ENCODE data around the gene NPR2. TPM values are rescaled to one million over a fixed set of nuclear protein-coding genes. Genes with fewer than 3 reads are reported as not detected.

NPR2 gene
- total RNA-seq, 6 experiments from 2014 or later, result 2.8 to 34.5 (median 13.1) TPM

DNA sequence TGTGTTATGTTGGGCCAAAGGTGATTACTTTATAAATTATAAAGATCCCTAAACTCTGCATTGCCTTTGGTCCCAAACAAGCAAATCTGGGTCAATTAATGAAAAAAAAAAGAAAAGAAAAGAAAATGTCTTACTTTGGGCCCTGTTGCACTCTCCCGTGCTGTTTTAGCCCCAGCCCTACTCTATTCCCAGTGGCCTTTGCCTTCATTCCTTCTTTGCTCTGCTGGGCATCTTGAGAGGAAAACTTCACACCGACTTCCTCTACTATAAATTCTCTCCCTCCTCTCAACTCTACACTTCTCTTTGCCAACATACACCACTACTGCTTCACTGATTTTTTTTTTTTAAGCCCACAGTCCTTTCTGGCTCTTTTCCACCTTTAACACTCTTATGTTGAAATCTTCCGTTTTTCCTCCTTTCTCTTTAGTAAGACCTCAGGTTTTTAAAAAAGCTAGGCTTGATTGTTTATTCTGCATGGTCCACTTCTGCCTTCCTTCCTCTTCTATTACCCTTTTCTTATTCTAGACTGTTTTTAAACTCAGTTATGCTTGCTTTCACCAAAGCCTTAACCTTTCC, 32.8 kb upstream of the NPR2 start:
- Histone ChIP-seq H3K27me3 (no peaks in the 10 kb centered on the region), H3K4me3 (no peak overlapping the region), H3K9me3 (no peaks in the 10 kb centered on the region), H3K4me1 (peaks cover 0 to 18% (median 6%) of the 10 kb centered on the region in 4 donors), H3K36me3 (peaks cover 0 to 3% (median 0%) of the 10 kb centered on the region in 4 donors), H3K27ac (no peak overlapping the region)
- TF ChIP-seq, protein P1, sequence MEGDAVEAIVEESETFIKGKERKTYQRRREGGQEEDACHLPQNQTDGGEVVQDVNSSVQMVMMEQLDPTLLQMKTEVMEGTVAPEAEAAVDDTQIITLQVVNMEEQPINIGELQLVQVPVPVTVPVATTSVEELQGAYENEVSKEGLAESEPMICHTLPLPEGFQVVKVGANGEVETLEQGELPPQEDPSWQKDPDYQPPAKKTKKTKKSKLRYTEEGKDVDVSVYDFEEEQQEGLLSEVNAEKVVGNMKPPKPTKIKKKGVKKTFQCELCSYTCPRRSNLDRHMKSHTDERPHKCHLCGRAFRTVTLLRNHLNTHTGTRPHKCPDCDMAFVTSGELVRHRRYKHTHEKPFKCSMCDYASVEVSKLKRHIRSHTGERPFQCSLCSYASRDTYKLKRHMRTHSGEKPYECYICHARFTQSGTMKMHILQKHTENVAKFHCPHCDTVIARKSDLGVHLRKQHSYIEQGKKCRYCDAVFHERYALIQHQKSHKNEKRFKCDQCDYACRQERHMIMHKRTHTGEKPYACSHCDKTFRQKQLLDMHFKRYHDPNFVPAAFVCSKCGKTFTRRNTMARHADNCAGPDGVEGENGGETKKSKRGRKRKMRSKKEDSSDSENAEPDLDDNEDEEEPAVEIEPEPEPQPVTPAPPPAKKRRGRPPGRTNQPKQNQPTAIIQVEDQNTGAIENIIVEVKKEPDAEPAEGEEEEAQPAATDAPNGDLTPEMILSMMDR (IDR thresholded peaks at IDR 0.05), result no peak
- TF ChIP-seq POLR2A (IDR thresholded peaks at IDR 0.05), result no peak
- no peak for DNase-seq
- intact Hi-C loops (cut with DNase I), result no loop called here
- WGBS (ENCODE audit: insufficient coverage, low coverage, low lambda C conversion rate, missing lambda C conversion rate), result 40% methylated on average over 3 of the region's 3 CpGs
- ATAC-seq, result no peak

DNA sequence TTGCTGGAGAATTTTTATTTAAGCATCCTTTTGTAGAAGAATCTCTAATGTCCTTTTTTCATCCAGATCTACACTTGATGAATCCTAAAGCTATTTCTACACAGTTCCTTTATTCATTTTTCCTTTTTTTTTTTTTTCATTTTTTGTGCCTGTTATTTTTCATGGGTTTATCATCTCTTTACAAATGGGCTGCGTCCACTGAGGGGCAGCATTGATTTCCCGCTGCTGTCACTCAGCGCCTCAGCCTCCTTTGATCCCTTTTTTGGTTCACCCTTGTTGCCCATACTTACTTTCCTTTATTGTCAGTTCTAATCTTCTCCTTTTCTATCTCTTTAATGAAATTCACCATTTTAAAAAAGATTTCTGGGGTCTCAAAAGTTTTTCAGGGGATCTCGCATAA, 31.6 kb upstream of the NPR2 start:
- no peaks in the 10 kb centered on the region for H3K27me3 ChIP-seq
- WGBS (ENCODE audit: insufficient coverage, low coverage, low lambda C conversion rate, missing lambda C conversion rate), result 98% methylated on average over 4 of the region's 4 CpGs
- intact Hi-C loops (cut with DNase I), result no loop called here
- no peak for DNase-seq
- H3K4me1 ChIP-seq, result peaks cover 0 to 18% (median 6%) of the 10 kb centered on the region in 4 donors
- H3K27ac ChIP-seq, result no peak overlapping the region
- no peak overlapping the region for H3K4me3 ChIP-seq
- ATAC-seq, result no peak
- no peak for TF ChIP-seq POLR2A (IDR thresholded peaks at IDR 0.05)
- TF ChIP-seq, protein P1 (IDR thresholded peaks at IDR 0.05), result no peak
- H3K9me3 ChIP-seq, result no peaks in the 10 kb centered on the region
- H3K36me3 ChIP-seq, result no peaks in the 10 kb centered on the region

DNA sequence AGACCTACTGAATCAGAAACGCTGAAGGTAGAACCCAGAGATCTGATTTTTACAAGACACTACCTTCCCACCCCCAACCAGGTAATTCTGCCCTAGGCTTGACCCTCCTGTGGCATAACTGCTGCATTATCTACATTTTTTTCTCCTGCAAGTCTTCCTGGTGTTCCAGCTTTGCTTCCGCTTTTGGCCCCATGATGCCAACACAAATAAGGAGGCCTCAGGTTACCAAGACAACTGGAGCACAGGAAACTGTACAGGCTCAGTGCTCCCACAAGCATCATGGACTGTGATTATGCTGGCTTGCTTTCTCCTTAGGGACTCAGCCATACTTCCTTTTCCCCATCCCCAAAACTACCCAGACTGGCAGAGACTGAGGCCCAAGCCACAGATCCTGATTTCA, 30.7 kb upstream of the NPR2 start:
- Histone ChIP-seq H3K4me1 (peaks cover 0 to 18% (median 6%) of the 10 kb centered on the region in 4 donors), H3K27ac (no peak overlapping the region), H3K4me3 (no peak overlapping the region), H3K9me3 (no peaks in the 10 kb centered on the region), H3K36me3 (no peaks in the 10 kb centered on the region), H3K27me3 (no peaks in the 10 kb centered on the region)
- TF ChIP-seq POLR2A (IDR thresholded peaks at IDR 0.05), result no peak
- ATAC-seq (no peak), DNase-seq (no peak)
- intact Hi-C loops (cut with DNase I), result no loop called here
- WGBS (ENCODE audit: insufficient coverage, low coverage, low lambda C conversion rate, missing lambda C conversion rate), result 55% methylated on average over 1 of the region's 2 CpGs

DNA sequence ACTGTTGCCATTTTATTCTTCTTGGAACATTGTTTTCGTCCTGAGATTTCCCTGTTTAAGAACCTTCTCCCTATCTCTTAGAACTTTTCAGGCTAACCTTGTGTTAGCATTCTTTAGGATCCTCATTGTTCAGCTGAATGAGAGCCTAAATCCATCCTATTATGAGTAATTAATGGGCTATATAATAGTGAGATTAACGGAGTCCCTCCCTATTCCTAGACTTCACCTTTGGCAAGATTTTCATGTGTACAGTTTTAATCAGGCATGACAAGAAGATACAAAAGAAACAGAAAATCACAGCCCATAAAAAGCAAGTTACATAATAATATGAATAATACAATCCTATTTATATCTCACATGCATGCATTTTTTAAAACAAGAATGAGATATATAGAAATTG, 28.2 kb upstream of the NPR2 start:
- WGBS (ENCODE audit: insufficient coverage, low coverage, low lambda C conversion rate, missing lambda C conversion rate), result 97% methylated on average over 2 of the region's 2 CpGs
- H3K4me3 ChIP-seq, result no peak overlapping the region
- H3K36me3 ChIP-seq, result no peaks in the 10 kb centered on the region
- no peaks in the 10 kb centered on the region for H3K27me3 ChIP-seq
- TF ChIP-seq, protein P1 (IDR thresholded peaks at IDR 0.05), result no peak
- no peak for TF ChIP-seq POLR2A (IDR thresholded peaks at IDR 0.05)
- H3K4me1 ChIP-seq, result peaks cover 0 to 10% (median 3%) of the 10 kb centered on the region in 4 donors
- no peak overlapping the region for H3K27ac ChIP-seq
- DNase-seq, result no peak
- H3K9me3 ChIP-seq, result no peaks in the 10 kb centered on the region
- ATAC-seq, result no peak
- intact Hi-C loops (cut with DNase I), result no loop called here

DNA sequence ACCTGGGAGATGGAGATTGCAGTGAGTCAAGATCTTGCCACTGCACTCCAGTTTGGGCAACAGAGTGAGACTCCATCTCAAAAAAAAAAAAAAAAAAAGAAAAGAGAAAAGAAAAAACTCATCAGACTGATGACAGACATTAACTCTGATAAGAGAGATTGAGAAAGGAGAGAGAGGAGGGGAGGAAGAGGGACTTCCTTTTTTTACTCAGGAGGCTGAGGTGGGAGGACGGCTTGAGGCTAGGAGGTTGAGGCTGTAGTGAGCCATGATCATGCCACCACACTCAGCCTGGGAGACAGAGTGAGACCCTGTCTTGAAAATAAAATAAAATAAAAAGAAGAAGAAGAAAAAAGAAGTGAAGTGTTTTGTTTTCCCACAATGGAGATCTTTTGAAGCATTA, 27.6 kb upstream of the NPR2 start:
- no peak for ATAC-seq
- intact Hi-C loops (cut with DNase I), result no loop called here

More for the DNA sequence above, 27.6 kb upstream of the NPR2 start:
- H3K9me3 ChIP-seq, result no peaks in the 10 kb centered on the region
- WGBS (ENCODE audit: insufficient coverage, low coverage, low lambda C conversion rate, missing lambda C conversion rate), result 100% methylated on average over 1 of the region's 1 CpG
- H3K27ac ChIP-seq, result no peak overlapping the region
- H3K4me1 ChIP-seq, result peaks cover 0 to 4% (median 0%) of the 10 kb centered on the region in 4 donors
- no peaks in the 10 kb centered on the region for H3K27me3 ChIP-seq
- no peak overlapping the region for H3K4me3 ChIP-seq
- TF ChIP-seq, protein P1 (IDR thresholded peaks at IDR 0.05), result no peak
- no peak for TF ChIP-seq POLR2A (IDR thresholded peaks at IDR 0.05)
- no peak for DNase-seq
- H3K36me3 ChIP-seq, result no peaks in the 10 kb centered on the region
